Nephron progenitor cell (in vitro differentiated cells): ENCODE data around the gene NPHS1.

Experiments used
- DNase-seq: peaks from one replicate; pipeline ENCODE4 v3.0.0; 2021
- H3K27ac Mint-ChIP-seq: 2 replicates; pipeline ENCODE4 v1.8.0; 2021; ENCODE audit warnings: mild to moderate bottlenecking, moderate library complexity, mixed read lengths
- H3K27me3 Mint-ChIP-seq: 2 replicates; pipeline ENCODE4 v1.8.0; 2021; ENCODE audit warnings: mild to moderate bottlenecking, low read depth, mixed read lengths; ENCODE audit not compliant: poor library complexity
- H3K36me3 Mint-ChIP-seq: 2 replicates; pipeline ENCODE4 v1.8.0; 2021; ENCODE audit warnings: low read depth, mixed read lengths
- H3K4me1 Mint-ChIP-seq: 2 replicates; pipeline ENCODE4 v1.8.0; 2021; ENCODE audit warnings: mixed read lengths
- H3K4me3 Mint-ChIP-seq: 2 replicates; pipeline ENCODE4 v1.8.0; 2021; ENCODE audit warnings: mild to moderate bottlenecking, moderate library complexity, mixed read lengths
- H3K9me3 Mint-ChIP-seq: 2 replicates; pipeline ENCODE4 v1.8.0; 2021; ENCODE audit warnings: mild to moderate bottlenecking, moderate library complexity, mixed read lengths
- CTCF ChIP-seq: fragments of 200-600 bp; sonication (generic); IDR thresholded peaks from 2 replicates; pipeline ENCODE4 v1.5.0; 2021; ENCODE audit warnings: antibody characterized with exemption

NPHS1 gene

GRCh38 chr19:35792888-35793287 is 59.4 kb downstream of the NPHS1 start:
- Mint-ChIP-seq H3K4me3 (no peak overlapping the region), H3K27ac (no peak overlapping the region), H3K9me3 (no peaks in the 10 kb centered on the region), H3K36me3 (no peaks in the 10 kb centered on the region), H3K27me3 (peaks cover 43% of the 10 kb centered on the region), H3K4me1 (no peaks in the 10 kb centered on the region)
- DNase-seq: no peak
- no peak for TF ChIP-seq CTCF

- no peak for DNase-seq
- no peak for TF ChIP-seq CTCF
- Mint-ChIP-seq H3K27ac (no peak overlapping the region), H3K4me1 (no peaks in the 10 kb centered on the region), H3K36me3 (no peaks in the 10 kb centered on the region), H3K4me3 (no peak overlapping the region), H3K27me3 (peaks cover 37% of the 10 kb centered on the region), H3K9me3 (no peaks in the 10 kb centered on the region)
Observed at GRCh38 chr19:35792312-35792711, 60.0 kb downstream of the NPHS1 start.

GRCh38 chr19:35791814-35792279 is 60.5 kb downstream of the NPHS1 start:
- no peaks in the 10 kb centered on the region for H3K4me1 Mint-ChIP-seq
- TF ChIP-seq CTCF: no peak
- peaks cover 33% of the 10 kb centered on the region for H3K27me3 Mint-ChIP-seq
- DNase-seq: no peak
- no peaks in the 10 kb centered on the region for H3K9me3 Mint-ChIP-seq
- H3K4me3 Mint-ChIP-seq: no peak overlapping the region
- H3K27ac Mint-ChIP-seq: no peak overlapping the region
- H3K36me3 Mint-ChIP-seq: no peaks in the 10 kb centered on the region

- DNase-seq: peak; percentile 30
- no peak overlapping the region for H3K4me3 Mint-ChIP-seq
Observed at GRCh38 chr19:35790981-35791813, 61.1 kb downstream of the NPHS1 start.

GRCh38 chr19:35789978-35790944 is 62.0 kb downstream of the NPHS1 start:
- H3K4me1 Mint-ChIP-seq: no peaks in the 10 kb centered on the region
- no peak overlapping the region for H3K4me3 Mint-ChIP-seq
- no peak for TF ChIP-seq CTCF
- peaks cover 5% of the 10 kb centered on the region for H3K36me3 Mint-ChIP-seq
- peaks cover 17% of the 10 kb centered on the region for H3K27me3 Mint-ChIP-seq
- no peak for DNase-seq
- H3K27ac Mint-ChIP-seq: no peak overlapping the region
- H3K9me3 Mint-ChIP-seq: no peaks in the 10 kb centered on the region

More at GRCh38 chr19:35790981-35791813, 61.1 kb downstream of the NPHS1 start:
- H3K9me3 Mint-ChIP-seq: no peaks in the 10 kb centered on the region
- H3K27ac Mint-ChIP-seq: no peak overlapping the region
- no peak for TF ChIP-seq CTCF
- no peaks in the 10 kb centered on the region for H3K4me1 Mint-ChIP-seq
- H3K27me3 Mint-ChIP-seq: peaks cover 26% of the 10 kb centered on the region
- H3K36me3 Mint-ChIP-seq: no peaks in the 10 kb centered on the region
